KOPT-K1 (cell line): ENCODE data around the gene ZNF410.

ENCODE experiments used
- H3K27ac ChIP-seq: fragments of 200-600 bp; sonication (generic); 2 replicates; pipeline ENCODE4 v1.5.1; 2016; ENCODE audit warnings: antibody characterized with exemption, mild to moderate bottlenecking, low read depth, low read length; ENCODE audit not compliant: poor library complexity, severe bottlenecking
- H3K36me3 ChIP-seq: fragments of 200-600 bp; sonication (generic); 2 replicates; pipeline ENCODE4 v1.5.1; 2017; ENCODE audit warnings: antibody characterized with exemption, mild to moderate bottlenecking, low read length, moderate library complexity; ENCODE audit not compliant: insufficient read depth
- H3K9me3 ChIP-seq: fragments of 200-600 bp; sonication (generic); 2 replicates; pipeline ENCODE4 v1.5.1; 2017; ENCODE audit warnings: antibody characterized with exemption, low read length, mild to moderate bottlenecking; ENCODE audit not compliant: insufficient read depth, poor library complexity, severe bottlenecking

The ZNF410 gene

GRCh38 chr14:73958591-73958990, 71.9 kb downstream of the ZNF410 start:
- Histone ChIP-seq H3K36me3 (peaks cover 91% of the 10 kb centered on the region), H3K27ac (no peak overlapping the region), H3K9me3 (no peaks in the 10 kb centered on the region)

GRCh38 chr14:73961192-73961591, 74.5 kb downstream of the ZNF410 start:
- Histone ChIP-seq H3K9me3 (no peaks in the 10 kb centered on the region), H3K36me3 (peaks cover 86% of the 10 kb centered on the region), H3K27ac (no peak overlapping the region)

GRCh38 chr14:73965216-73965615, 78.6 kb downstream of the ZNF410 start:
- Histone ChIP-seq H3K36me3 (peaks cover 71% of the 10 kb centered on the region), H3K27ac (no peak overlapping the region), H3K9me3 (no peaks in the 10 kb centered on the region)

GRCh38 chr14:73968885-73969284, 82.2 kb downstream of the ZNF410 start:
- H3K27ac ChIP-seq, result no peak overlapping the region
- H3K9me3 ChIP-seq, result no peaks in the 10 kb centered on the region
- H3K36me3 ChIP-seq, result peaks cover 44% of the 10 kb centered on the region

GRCh38 chr14:73973497-73973896, 86.8 kb downstream of the ZNF410 start:
- no peaks in the 10 kb centered on the region for H3K9me3 ChIP-seq
- H3K36me3 ChIP-seq, result peaks cover 32% of the 10 kb centered on the region
- H3K27ac ChIP-seq, result no peak overlapping the region

- no peaks in the 10 kb centered on the region for H3K9me3 ChIP-seq
- H3K27ac ChIP-seq, result no peak overlapping the region
- peaks cover 18% of the 10 kb centered on the region; the same call in 1 of the 2 replicates for H3K36me3 ChIP-seq
These were observed 89.5 kb downstream of the ZNF410 start for GRCh38 chr14:73976125-73976524.

- Histone ChIP-seq H3K27ac (no peak overlapping the region), H3K36me3 (peaks cover 17% of the 10 kb centered on the region; the same call in 1 of the 2 replicates), H3K9me3 (no peaks in the 10 kb centered on the region)
These were observed 91.2 kb downstream of the ZNF410 start for GRCh38 chr14:73977896-73978295.
